HCT116 (cell line): Measurements from ENCODE around the gene KAZN.

Experiments
- CTCF ChIP-seq, 3 experiments: fragments of 200-600 bp in 1 of 3; sonication (generic) in 1 of 3; IDR thresholded peaks in 2 of 3; conservative IDR thresholded peaks in 1 of 3; 2 replicates each; pipeline ENCODE4 v1.5.1; 2012 to 2017; ENCODE audit warnings: low read depth in 2 of 3, low read length in 2 of 3, antibody characterized with exemption in 1 of 3, borderline replicate concordance in 1 of 3, control low read depth in 1 of 3, mild to moderate bottlenecking in 1 of 3, mixed read lengths in 1 of 3, mixed run types in 1 of 3, moderate library complexity in 1 of 3; ENCODE audit not compliant: insufficient read depth in 1 of 3
- EGR1 ChIP-seq: IDR thresholded peaks from 2 replicates; pipeline ENCODE4 v1.6.1; 2012; ENCODE audit warnings: low read depth
- POLR2A ChIP-seq: IDR thresholded peaks from 2 replicates; pipeline ENCODE4 v1.7.0; 2011; ENCODE audit warnings: borderline replicate concordance; ENCODE audit not compliant: insufficient read depth, insufficient read length; ENCODE audit errors: extremely low read depth
- RAD21 ChIP-seq: IDR thresholded peaks from 2 replicates; pipeline ENCODE4 v1.6.1; 2012; ENCODE audit warnings: low read depth, mild to moderate bottlenecking
- SIN3A ChIP-seq: IDR thresholded peaks from 2 replicates; pipeline ENCODE4 v1.6.1; 2012; ENCODE audit warnings: low read depth

GRCh38 chr1:14827870-14828269 lies 229.4 kb downstream of the KAZN start:
- TF ChIP-seq CTCF (IDR thresholded peaks at IDR 0.05 in 2 of 3, conservative IDR thresholded peaks at IDR 0.05 in 1 of 3; ENCODE audit: borderline replicate concordance in 1 of 3, insufficient read depth in 1 of 3, low read depth in 2 of 3, low read length in 2 of 3) (no peak), SIN3A (no peak), RAD21 (no peak), EGR1 (no peak), POLR2A (no peak)
